Suprapubic skin (tissue), 4 donors: ENCODE results near the gene LPP. TPM values are rescaled to one million over a fixed set of nuclear protein-coding genes. Genes with fewer than 3 reads are reported as not detected.

Experiments
- DNase-seq, 2 donors: peaks; one replicate each; pipeline ENCODE4 v3.0.0-alpha.2; 2019; ENCODE audit warnings: low spot score in 2 of 2
- H3K27ac ChIP-seq: fragments of 200-600 bp; sonication (generic); one replicate; pipeline ENCODE4 v1.5.1; 2019
- H3K27me3 ChIP-seq: fragments of 200-600 bp; sonication (generic); one replicate; pipeline ENCODE4 v1.5.1; 2019
- H3K36me3 ChIP-seq: fragments of 200-600 bp; sonication (generic); one replicate; pipeline ENCODE4 v1.5.1; 2019
- H3K4me1 ChIP-seq: fragments of 200-600 bp; sonication (generic); one replicate; pipeline ENCODE4 v1.5.1; 2019
- H3K4me3 ChIP-seq: fragments of 200-600 bp; sonication (generic); one replicate; pipeline ENCODE4 v1.5.1; 2019; ENCODE audit warnings: mild to moderate bottlenecking
- H3K9me3 ChIP-seq: fragments of 200-600 bp; sonication (generic); one replicate; pipeline ENCODE4 v1.5.1; 2019
- EP300 ChIP-seq: sonication (generic); formaldehyde crosslinking; IDR thresholded peaks from one replicate; pipeline ENCODE4 v1.6.1; 2017; ENCODE audit warnings: antibody characterized with exemption
- POLR2A ChIP-seq, 2 donors: fragments of 450-650 bp; IDR thresholded peaks; one replicate each; pipeline ENCODE4 v1.6.1; 2017; ENCODE audit warnings: antibody characterized with exemption in 2 of 2, mild to moderate bottlenecking in 2 of 2, moderate library complexity in 2 of 2
- POLR2AphosphoS5 ChIP-seq, 3 donors: sonication (generic); formaldehyde crosslinking; IDR thresholded peaks; one replicate each; pipeline ENCODE4 v1.6.1; 2017; ENCODE audit warnings: antibody characterized with exemption in 3 of 3
- WGBS: methylation state at CpG from one replicate; pipeline ENCODE4 v1.1.5; 2018; 5-methylcytosine and 5-hydroxymethylcytosine counted together
- total RNA-seq, 4 donors: library from RNA; depleted of rRNA; stranded (reverse); fragments of >200 nt; gene quantifications; one replicate each; pipeline ENCODE4 v1.1.0, GENCODE V29; 2016
- TF ChIP-seq, protein P1 (sequence below), 2 donors: fragments of 200-600 bp in 1 of 2; fragments of 450-650 bp in 1 of 2; sonication (generic) in 1 of 2; IDR thresholded peaks; one replicate each; pipeline ENCODE4 v1.5.1; 2016 to 2019; ENCODE audit warnings: antibody characterized with exemption in 2 of 2, mild to moderate bottlenecking in 1 of 2, moderate library complexity in 1 of 2

Gene LPP
- total RNA-seq, 4 donors from 2014 or later: 56.8 to 127 (median 84.2) TPM

DNA sequence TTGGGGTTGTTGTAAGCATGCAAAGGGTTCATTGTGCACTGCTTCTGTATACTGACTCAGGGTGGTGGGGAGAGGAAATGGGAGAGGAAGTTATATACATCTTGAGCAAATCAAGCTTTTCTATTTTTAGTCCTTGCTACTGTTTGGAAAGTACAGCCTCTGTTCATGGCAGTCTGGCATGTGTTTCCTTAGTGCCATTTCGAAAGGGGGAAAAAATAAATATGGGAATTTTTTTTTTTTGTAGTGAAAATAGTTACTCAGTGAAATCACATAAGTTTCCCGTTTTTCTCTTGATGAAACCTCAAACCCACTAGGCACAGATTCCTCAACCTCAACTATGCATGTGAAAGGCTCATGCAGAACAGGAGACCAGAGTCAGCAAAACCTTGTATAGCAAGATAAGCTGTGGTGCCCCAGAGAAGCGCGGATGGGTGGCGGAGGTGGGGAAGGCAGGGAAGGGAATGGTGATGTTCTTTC, 353.3 kb downstream of the LPP start:
- H3K4me3 ChIP-seq: no peak overlapping the region
- no peak overlapping the region for H3K27ac ChIP-seq
- H3K36me3 ChIP-seq: peaks cover 4% of the 10 kb centered on the region
- 57% methylated on average over 5 of the region's 5 CpGs for WGBS
- DNase-seq: no peak
- peaks cover 8% of the 10 kb centered on the region for H3K9me3 ChIP-seq
- H3K27me3 ChIP-seq: no peaks in the 10 kb centered on the region
- TF ChIP-seq, protein P1, sequence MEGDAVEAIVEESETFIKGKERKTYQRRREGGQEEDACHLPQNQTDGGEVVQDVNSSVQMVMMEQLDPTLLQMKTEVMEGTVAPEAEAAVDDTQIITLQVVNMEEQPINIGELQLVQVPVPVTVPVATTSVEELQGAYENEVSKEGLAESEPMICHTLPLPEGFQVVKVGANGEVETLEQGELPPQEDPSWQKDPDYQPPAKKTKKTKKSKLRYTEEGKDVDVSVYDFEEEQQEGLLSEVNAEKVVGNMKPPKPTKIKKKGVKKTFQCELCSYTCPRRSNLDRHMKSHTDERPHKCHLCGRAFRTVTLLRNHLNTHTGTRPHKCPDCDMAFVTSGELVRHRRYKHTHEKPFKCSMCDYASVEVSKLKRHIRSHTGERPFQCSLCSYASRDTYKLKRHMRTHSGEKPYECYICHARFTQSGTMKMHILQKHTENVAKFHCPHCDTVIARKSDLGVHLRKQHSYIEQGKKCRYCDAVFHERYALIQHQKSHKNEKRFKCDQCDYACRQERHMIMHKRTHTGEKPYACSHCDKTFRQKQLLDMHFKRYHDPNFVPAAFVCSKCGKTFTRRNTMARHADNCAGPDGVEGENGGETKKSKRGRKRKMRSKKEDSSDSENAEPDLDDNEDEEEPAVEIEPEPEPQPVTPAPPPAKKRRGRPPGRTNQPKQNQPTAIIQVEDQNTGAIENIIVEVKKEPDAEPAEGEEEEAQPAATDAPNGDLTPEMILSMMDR (IDR thresholded peaks at IDR 0.05): no peak
- TF ChIP-seq EP300 (no peak), POLR2A (IDR thresholded peaks at IDR 0.05) (no peak), POLR2AphosphoS5 (IDR thresholded peaks at IDR 0.05) (no peak)
- H3K4me1 ChIP-seq: peaks cover 4% of the 10 kb centered on the region

DNA sequence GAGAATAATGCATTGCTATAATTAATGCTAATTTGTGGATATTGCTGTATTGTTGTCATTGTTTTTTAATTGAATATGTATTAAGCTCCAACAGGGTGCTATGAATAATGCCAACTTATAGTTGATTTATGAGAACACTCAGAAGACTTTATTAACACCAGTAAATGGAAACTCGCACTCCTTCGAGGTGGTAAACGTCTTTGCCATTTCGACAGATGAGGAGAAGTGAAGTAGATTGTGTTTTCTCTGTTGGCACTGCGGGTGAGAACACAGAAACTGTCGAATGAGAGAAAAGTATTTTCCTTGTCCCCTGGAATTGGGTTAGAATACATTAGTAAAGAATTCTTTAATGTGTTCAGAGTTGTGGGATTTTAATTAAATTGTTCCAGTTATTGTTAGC, 354.5 kb downstream of the LPP start:
- Histone ChIP-seq H3K27me3 (no peaks in the 10 kb centered on the region), H3K27ac (no peak overlapping the region), H3K36me3 (peaks cover 4% of the 10 kb centered on the region), H3K9me3 (peaks cover 5% of the 10 kb centered on the region), H3K4me1 (peaks cover 4% of the 10 kb centered on the region), H3K4me3 (no peak overlapping the region)
- TF ChIP-seq, protein P1 (IDR thresholded peaks at IDR 0.05): no peak
- TF ChIP-seq EP300 (no peak), POLR2AphosphoS5 (IDR thresholded peaks at IDR 0.05) (no peak), POLR2A (IDR thresholded peaks at IDR 0.05) (no peak)
- 95% methylated on average over 6 of the region's 6 CpGs for WGBS
- no peak for DNase-seq

DNA sequence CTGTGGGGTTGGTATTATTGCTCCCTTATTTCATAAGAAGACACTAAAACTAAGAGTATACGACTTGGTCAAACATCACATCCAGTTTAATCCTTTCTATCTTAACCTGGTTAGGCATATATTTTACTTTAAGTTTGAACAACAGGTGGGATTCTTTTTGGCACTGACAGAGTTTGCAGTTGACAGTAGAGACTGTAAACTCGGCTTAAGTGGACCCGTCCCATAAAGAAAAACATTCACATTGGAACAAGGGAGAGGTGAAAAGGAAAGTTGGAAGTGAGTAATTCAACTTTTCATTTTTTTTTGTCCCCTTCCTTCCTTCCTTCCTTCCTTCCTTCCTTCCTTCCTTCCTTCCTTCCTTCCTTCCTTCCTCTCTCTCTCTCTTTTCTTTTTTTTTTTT, 355.4 kb downstream of the LPP start:
- DNase-seq: no peak
- H3K4me1 ChIP-seq: peaks cover 4% of the 10 kb centered on the region
- peaks cover 4% of the 10 kb centered on the region for H3K36me3 ChIP-seq
- TF ChIP-seq POLR2AphosphoS5 (IDR thresholded peaks at IDR 0.05): no peak
- TF ChIP-seq, protein P1 (IDR thresholded peaks at IDR 0.05): no peak
- TF ChIP-seq EP300: no peak
- no peak for TF ChIP-seq POLR2A (IDR thresholded peaks at IDR 0.05)
- H3K27me3 ChIP-seq: no peaks in the 10 kb centered on the region
- H3K27ac ChIP-seq: no peak overlapping the region
- no peak overlapping the region for H3K4me3 ChIP-seq
- H3K9me3 ChIP-seq: no peaks in the 10 kb centered on the region
- WGBS: 98% methylated on average over 3 of the region's 3 CpGs

DNA sequence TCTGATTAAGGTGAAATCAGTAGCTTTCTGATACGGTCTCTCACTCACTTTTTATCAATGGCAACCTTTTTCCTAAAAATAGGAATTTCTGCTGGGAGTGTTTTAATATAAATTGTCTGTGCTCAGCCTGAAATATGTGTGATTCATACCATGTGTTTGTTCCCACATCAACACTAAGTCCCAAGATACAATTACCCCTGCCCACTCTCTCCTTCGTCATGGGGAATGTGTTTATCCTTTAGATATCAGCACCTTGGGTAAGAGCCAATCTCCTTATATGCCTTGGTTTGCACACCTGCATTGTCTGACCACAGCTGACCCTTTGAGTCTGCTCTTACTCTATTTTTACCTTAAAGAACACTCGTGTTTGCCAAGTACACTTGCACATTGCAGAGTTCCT, 356.4 kb downstream of the LPP start:
- Histone ChIP-seq H3K4me3 (no peak overlapping the region), H3K36me3 (no peaks in the 10 kb centered on the region), H3K27me3 (no peaks in the 10 kb centered on the region), H3K27ac (no peak overlapping the region), H3K9me3 (no peaks in the 10 kb centered on the region), H3K4me1 (peaks cover 4% of the 10 kb centered on the region)
- no peak for TF ChIP-seq EP300
- TF ChIP-seq, protein P1 (IDR thresholded peaks at IDR 0.05): no peak
- no peak for TF ChIP-seq POLR2AphosphoS5 (IDR thresholded peaks at IDR 0.05)
- TF ChIP-seq POLR2A (IDR thresholded peaks at IDR 0.05): no peak
- no peak for DNase-seq
- whole genome bisulfite sequencing: 75% methylated on average over 3 of the region's 3 CpGs

DNA sequence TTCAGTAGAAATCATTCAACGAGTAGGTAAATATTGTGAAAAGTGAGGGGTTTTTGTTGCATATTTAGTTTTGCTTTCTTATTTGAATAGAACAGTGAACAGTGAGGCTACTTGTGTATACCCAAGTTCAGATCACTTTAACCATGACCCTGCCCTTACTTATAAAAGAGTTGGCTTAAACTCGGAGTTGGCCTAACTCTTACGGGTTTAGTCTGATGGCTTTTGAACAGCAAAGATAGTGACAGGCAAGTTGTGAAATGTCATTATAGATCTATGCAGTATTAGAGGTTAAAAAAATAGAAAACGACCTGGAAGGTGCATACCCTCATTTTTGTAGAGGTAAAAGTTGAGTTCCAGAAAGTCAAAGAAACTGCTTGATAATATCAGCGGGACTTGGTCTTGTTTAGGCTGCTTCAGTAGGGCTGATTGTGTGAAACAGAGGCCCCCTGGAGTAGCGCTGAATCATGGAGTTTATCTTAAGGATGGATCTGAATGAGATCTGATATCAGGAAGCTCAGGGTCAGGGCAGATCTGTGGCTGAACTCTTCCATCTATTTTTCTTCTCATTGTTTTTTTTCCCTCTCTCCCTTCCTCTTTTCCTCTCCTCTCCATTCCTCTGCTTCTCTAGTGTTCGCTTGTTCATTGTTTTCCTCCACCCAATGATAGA, 359.8 kb downstream of the LPP start:
- Histone ChIP-seq H3K36me3 (no peaks in the 10 kb centered on the region), H3K4me3 (no peak overlapping the region), H3K27me3 (no peaks in the 10 kb centered on the region), H3K27ac (no peak overlapping the region), H3K4me1 (no peaks in the 10 kb centered on the region), H3K9me3 (no peaks in the 10 kb centered on the region)
- WGBS: 90% methylated on average over 7 of the region's 7 CpGs
- TF ChIP-seq POLR2A (IDR thresholded peaks at IDR 0.05) (no peak), EP300 (no peak), POLR2AphosphoS5 (IDR thresholded peaks at IDR 0.05) (no peak)
- TF ChIP-seq, protein P1 (IDR thresholded peaks at IDR 0.05): no peak
- DNase-seq: no peak
